Calu3 (cell line): ENCODE results near the gene JAKMIP2. TPM values are rescaled to one million over a fixed set of nuclear protein-coding genes. Genes with fewer than 3 reads are reported as not detected.

ENCODE experiments used
- BruUV-seq: library from RNA; stranded (reverse); fragments of 400-500 nt; replicated peaks from 2 replicates; lab custom pipeline; 2021; lab: Mats Ljungman, UMichigan
- CTCF ChIA-PET: fragments of 300-600 bp; sonication (Branson Sonifier 250); formaldehyde crosslinking; loops from one replicate; lab custom pipeline; 2022; ENCODE audit warnings: antibody characterized with exemption; lab: Charles Lee
- DNase-seq: peaks from one replicate; pipeline ENCODE4 v3.0.0; 2022
- H3K27ac Mint-ChIP-seq: one replicate; pipeline ENCODE4 v1.8.0; 2022; ENCODE audit warnings: mixed read lengths; ENCODE audit not compliant: unreplicated experiment
- H3K27me3 Mint-ChIP-seq: one replicate; pipeline ENCODE4 v1.8.0; 2022; ENCODE audit warnings: mixed read lengths; ENCODE audit not compliant: unreplicated experiment
- H3K36me3 Mint-ChIP-seq: one replicate; pipeline ENCODE4 v1.8.0; 2022; ENCODE audit warnings: mild to moderate bottlenecking, moderate library complexity, mixed read lengths; ENCODE audit not compliant: insufficient read depth, unreplicated experiment
- H3K4me1 Mint-ChIP-seq: one replicate; pipeline ENCODE4 v1.8.0; 2022; ENCODE audit warnings: mild to moderate bottlenecking, low read depth, mixed read lengths; ENCODE audit not compliant: unreplicated experiment
- H3K4me3 Mint-ChIP-seq: one replicate; pipeline ENCODE4 v1.8.0; 2022; ENCODE audit warnings: mild to moderate bottlenecking, low read depth, moderate library complexity, mixed read lengths; ENCODE audit not compliant: unreplicated experiment
- H3K9me3 Mint-ChIP-seq: one replicate; pipeline ENCODE4 v1.8.0; 2022; ENCODE audit warnings: low read depth, mixed read lengths; ENCODE audit not compliant: unreplicated experiment
- CTCF ChIP-seq: fragments of 200-600 bp; IDR thresholded peaks from one replicate; pipeline ENCODE4 v1.8.0; 2022; ENCODE audit warnings: antibody characterized with exemption; ENCODE audit not compliant: unreplicated experiment
- intact Hi-C: fragments of 100-400 bp; cut with micrococcal nuclease; formaldehyde crosslinking; loops from one replicate; pipeline ENCODE4 v1.10.0; 2022; ENCODE audit not compliant: unreplicated experiment
- total RNA-seq: library from RNA; stranded (reverse); gene quantifications from 2 replicates; pipeline ENCODE4 v1.2.3, GENCODE V29; 2022

Gene JAKMIP2
- total RNA-seq, 1 experiment from 2014 or later: not detected

- Mint-ChIP-seq H3K27me3 (peaks cover 15% of the 10 kb centered on the region), H3K9me3 (no peaks in the 10 kb centered on the region), H3K4me3 (no peak overlapping the region), H3K27ac (no peak overlapping the region), H3K36me3 (no peaks in the 10 kb centered on the region), H3K4me1 (peaks cover 19% of the 10 kb centered on the region)
- CTCF ChIA-PET: no interaction called here
- intact Hi-C loops: no loop called here
- no peak for DNase-seq
- BruUV-seq: no TSS peak
- no peak for TF ChIP-seq CTCF
Measured at GRCh38 chr5:147800491-147800890, 18.0 kb upstream of the JAKMIP2 start.

- CTCF ChIA-PET: no interaction called here
- Mint-ChIP-seq H3K27ac (peak overlapping the region; percentile 12), H3K4me1 (peaks cover 19% of the 10 kb centered on the region), H3K4me3 (no peak overlapping the region), H3K9me3 (no peaks in the 10 kb centered on the region), H3K36me3 (no peaks in the 10 kb centered on the region), H3K27me3 (peaks cover 15% of the 10 kb centered on the region)
- BruUV-seq: no TSS peak
- no peak for DNase-seq
- no peak for TF ChIP-seq CTCF
- intact Hi-C loops: no loop called here
Measured at GRCh38 chr5:147796556-147797308, 14.2 kb upstream of the JAKMIP2 start.

GRCh38 chr5:147791181-147791580 lies 8.7 kb upstream of the JAKMIP2 start:
- Mint-ChIP-seq H3K4me1 (peaks cover 7% of the 10 kb centered on the region), H3K4me3 (no peak overlapping the region), H3K9me3 (no peaks in the 10 kb centered on the region), H3K36me3 (no peaks in the 10 kb centered on the region), H3K27me3 (no peaks in the 10 kb centered on the region), H3K27ac (no peak overlapping the region)
- DNase-seq: no peak
- intact Hi-C loops: no loop called here
- no TSS peak for BruUV-seq
- CTCF ChIA-PET: no interaction called here
- TF ChIP-seq CTCF: no peak

- H3K36me3 Mint-ChIP-seq: no peaks in the 10 kb centered on the region
- H3K27ac Mint-ChIP-seq: no peak overlapping the region
- no peaks in the 10 kb centered on the region for H3K9me3 Mint-ChIP-seq
- no peak for DNase-seq
- CTCF ChIA-PET: no interaction called here
- no peak for TF ChIP-seq CTCF
- no TSS peak for BruUV-seq
- intact Hi-C loops: no loop called here
- H3K4me1 Mint-ChIP-seq: no peaks in the 10 kb centered on the region
- no peaks in the 10 kb centered on the region for H3K27me3 Mint-ChIP-seq
- H3K4me3 Mint-ChIP-seq: no peak overlapping the region
Measured at GRCh38 chr5:147789820-147790219, 7.3 kb upstream of the JAKMIP2 start.
